Tibial nerve (tissue), 3 donors: Measurements from ENCODE around the gene TBC1D22A.

ENCODE experiments used
- POLR2A ChIP-seq, 2 donors: fragments of 450-650 bp; IDR thresholded peaks; one replicate each; pipeline ENCODE4 v1.6.1; 2017; ENCODE audit warnings: antibody characterized with exemption in 2 of 2, mild to moderate bottlenecking in 2 of 2, moderate library complexity in 2 of 2
- TF ChIP-seq, protein P1 (sequence below), 5 experiments: fragments of 200-600 bp in 3 of 5; fragments of 450-650 bp in 2 of 5; sonication (generic) in 3 of 5; IDR thresholded peaks; one replicate each; pipeline ENCODE4 v1.5.1; 2016 to 2019; ENCODE audit warnings: antibody characterized with exemption in 5 of 5, mild to moderate bottlenecking in 3 of 5, moderate library complexity in 2 of 5

DNA sequence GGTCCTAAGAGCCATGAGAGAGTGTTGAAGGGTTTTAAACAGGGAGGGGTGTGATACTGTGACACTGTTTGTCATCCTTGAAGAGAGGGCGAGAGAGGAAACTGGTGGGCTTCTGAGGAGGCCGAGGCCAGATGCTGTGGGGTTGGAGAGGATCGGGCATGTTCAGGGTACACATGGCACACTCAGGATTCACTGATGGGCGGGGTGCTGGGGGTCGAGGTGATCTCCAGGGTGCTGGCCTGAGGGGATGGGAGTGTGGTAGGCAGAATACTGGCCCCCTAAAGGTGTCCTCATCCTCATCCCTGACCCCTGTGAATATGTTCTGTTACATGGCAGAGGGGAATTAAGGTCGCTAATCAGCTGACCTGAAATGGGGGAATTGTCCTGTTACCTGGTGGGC is 7.3 kb downstream of the TBC1D22A start:
- TF ChIP-seq, protein P1, sequence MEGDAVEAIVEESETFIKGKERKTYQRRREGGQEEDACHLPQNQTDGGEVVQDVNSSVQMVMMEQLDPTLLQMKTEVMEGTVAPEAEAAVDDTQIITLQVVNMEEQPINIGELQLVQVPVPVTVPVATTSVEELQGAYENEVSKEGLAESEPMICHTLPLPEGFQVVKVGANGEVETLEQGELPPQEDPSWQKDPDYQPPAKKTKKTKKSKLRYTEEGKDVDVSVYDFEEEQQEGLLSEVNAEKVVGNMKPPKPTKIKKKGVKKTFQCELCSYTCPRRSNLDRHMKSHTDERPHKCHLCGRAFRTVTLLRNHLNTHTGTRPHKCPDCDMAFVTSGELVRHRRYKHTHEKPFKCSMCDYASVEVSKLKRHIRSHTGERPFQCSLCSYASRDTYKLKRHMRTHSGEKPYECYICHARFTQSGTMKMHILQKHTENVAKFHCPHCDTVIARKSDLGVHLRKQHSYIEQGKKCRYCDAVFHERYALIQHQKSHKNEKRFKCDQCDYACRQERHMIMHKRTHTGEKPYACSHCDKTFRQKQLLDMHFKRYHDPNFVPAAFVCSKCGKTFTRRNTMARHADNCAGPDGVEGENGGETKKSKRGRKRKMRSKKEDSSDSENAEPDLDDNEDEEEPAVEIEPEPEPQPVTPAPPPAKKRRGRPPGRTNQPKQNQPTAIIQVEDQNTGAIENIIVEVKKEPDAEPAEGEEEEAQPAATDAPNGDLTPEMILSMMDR (IDR thresholded peaks at IDR 0.05), result no peak
- no peak for TF ChIP-seq POLR2A (IDR thresholded peaks at IDR 0.05)
